ENCODE results near the gene PCNX1.
A peak's percentile ranks its signal among the peaks of the same experiment; 100 is the strongest.

The PCNX1 gene

DNA sequence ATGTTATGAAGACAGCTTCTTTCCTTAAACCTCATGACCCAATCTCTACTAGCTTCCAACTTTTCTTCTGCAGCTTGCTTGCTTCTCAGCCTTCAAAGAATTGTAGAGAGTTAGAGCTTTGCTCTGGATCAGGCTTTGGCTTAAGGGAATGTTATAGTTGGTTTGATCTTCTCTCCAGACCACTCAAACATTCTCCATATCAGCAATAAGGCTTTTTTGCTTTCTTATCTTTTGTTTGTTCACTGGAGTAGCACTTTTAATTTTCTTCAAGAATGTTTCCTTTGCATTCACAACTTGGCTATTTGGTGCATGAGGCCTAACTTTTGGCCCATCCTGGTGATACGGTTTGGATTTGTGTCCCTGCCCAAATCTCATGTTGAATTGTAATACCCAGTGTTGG lies 163.8 kb downstream of the PCNX1 start:
- DNase-seq (ENCODE audit: low read depth in 2 of 2), result no peak

DNA sequence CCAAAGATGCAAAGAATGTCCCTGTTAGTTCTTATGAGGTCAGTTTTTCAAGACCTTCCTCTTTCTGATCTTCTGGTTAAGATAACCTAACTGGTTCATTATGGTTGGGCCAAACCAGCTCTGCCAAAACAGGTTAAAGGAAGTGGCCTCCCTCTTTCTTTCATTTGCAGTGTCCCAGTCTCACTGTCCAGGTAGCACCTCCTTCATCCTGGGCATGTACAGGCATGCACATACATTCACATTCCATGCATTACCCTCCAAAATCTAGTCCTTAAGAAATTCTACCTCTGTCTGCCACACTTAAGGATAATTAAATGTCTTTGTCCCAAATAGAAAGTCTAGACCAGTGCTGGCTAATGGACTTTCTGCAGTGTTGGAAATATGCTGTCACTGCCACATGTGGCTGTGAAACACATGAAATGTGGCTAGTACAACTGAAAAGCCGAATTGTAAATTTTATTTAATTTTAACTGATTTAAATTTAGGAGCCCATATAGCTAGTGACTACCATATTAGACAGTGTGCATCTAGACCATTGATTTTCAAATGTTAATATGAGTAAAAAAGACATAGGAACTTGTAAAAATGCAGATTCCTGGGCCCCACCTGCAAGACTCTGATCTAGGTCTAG lies 169.3 kb downstream of the PCNX1 start:
- no peak for DNase-seq (ENCODE audit: low read depth in 2 of 2)

DNA sequence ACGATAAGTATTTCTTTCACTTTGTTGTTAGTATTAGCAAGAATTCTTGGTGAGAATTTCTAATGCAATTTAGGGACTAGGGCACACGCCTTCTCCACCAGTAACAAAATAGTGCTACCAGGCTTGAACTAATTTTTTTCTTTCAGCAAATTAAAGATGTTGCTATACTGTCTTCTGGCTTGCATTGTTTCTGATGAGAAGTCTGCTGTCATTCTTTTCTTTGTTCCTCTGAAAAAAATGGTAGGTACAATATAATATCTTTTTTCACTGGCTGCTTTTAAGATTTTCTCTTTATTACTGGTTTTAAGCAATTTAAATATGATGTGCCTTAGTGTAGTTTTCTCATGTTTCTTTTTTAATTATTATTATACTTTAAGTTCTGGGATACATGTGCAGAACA lies 171.2 kb downstream of the PCNX1 start:
- no peak for DNase-seq (ENCODE audit: low read depth in 2 of 2)

DNA sequence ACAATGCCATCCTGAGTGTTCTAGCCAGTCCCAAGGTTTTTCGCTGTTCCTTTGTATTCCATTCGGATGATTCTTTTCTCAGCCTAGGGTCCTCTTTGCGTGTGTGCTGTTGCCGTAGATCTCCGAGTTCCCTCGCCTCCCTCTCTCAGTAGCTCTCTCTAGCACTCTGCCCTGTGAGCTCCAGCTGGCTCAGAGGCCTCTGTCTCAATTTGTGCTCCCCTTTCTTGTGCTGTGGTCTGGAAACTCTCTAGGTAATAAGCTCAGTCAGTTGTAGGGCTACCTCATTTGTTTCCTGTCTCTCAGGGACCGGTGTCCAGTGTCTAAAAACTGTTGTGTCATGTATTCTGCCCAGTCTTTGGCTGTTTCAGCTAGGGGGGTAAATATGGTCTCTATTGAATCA lies 179.3 kb downstream of the PCNX1 start:
- no peak for DNase-seq (ENCODE audit: low read depth in 2 of 2)

DNA sequence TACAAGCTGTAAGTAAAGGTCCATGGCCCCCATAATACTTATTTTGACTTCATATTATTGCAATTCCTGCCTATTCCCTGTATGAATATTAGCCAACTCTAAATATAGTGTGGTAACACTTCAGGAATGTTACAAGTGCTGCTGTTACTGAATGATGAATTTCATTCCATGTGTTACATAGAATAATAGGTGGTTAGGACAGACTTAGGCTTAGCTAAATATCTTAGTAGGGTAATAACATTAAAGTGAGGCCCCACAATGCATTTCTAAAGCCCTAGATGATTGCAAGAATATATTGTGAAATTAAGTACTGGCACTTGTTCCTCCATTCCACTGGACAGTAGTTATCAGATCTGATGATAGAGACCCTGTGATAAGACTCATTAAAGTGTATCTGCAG lies 182.7 kb downstream of the PCNX1 start:
- peak; percentile 42 to 51 for DNase-seq (ENCODE audit: low read depth in 2 of 2)

DNA sequence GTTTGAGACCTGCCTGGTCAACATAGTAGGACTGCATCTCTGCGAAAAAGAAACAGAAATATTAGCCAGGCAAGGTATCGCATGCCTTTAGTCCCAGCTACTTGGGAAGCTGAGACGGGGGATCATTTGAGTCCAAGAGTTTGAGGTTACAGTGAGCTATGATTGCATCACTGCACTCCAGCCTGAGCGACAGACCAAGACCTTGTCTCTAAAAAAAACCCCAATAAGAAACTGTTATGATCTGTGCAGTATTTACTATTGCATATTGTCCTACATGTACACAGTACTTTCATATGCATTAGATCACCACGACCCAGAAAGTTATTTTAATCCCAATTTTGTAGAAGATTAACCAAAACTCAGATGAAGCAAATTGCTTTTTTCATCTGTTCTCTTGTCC lies 187.5 kb downstream of the PCNX1 start:
- no peak for DNase-seq (ENCODE audit: low read depth in 2 of 2)

DNA sequence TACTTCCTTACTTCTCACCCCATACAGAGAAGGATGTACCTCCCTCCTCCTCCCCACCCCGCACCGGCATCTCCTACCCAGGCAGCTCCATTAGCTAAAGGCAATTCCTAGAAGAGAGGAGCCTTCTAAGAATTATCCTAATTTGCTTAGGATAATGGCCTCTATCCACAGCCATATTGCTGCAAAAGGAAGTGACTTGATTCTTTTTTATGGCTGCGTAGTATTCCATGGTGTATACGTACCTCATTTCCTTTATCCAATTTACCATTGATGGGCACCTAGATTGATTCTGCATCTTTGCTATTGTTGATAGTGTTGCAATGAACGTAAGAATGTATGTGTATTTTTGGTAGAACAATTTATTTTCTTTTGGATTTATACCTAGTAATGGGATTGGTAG lies 189.7 kb downstream of the PCNX1 start:
- DNase-seq (ENCODE audit: low read depth in 2 of 2), result no peak

DNA sequence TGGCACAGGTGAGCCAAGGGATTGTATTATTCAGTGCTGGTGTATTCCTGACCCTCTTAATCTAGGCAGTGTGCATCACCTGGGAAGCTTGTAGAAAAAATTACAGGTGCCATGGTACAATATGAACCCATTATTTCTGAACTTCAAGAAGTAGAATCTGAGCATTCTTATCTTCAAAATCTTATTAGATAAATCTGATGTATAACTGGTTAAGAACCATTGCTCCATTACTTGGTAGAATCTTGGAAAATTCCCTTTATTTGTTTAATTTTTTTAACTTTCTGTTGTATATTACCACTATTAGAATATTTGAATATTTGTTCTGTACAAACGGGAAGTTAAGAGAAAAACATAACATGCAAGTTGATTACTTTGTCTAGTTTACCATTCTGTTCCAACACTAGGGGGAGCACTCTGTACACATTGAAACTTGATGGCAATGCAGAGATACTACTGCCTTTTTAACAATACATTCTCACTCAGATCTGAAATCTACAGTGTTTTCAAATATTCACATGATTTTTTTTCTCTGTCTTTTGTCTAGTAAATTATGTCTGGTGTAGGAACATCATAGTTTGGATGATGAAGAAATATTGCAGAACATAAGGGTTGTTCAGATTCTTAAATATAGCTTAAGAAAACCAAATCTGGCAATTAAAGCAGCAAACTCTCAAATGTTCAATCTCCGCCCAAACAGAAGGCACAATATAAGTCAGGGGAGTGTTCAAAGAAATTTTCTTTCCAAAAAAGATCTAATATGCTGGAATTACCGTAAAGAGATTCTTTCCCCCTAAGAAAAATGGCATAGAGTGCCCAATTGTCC lies 196.6 kb downstream of the PCNX1 start:
- peak; percentile 26 to 30 for DNase-seq (ENCODE audit: low read depth in 2 of 2)

DNA sequence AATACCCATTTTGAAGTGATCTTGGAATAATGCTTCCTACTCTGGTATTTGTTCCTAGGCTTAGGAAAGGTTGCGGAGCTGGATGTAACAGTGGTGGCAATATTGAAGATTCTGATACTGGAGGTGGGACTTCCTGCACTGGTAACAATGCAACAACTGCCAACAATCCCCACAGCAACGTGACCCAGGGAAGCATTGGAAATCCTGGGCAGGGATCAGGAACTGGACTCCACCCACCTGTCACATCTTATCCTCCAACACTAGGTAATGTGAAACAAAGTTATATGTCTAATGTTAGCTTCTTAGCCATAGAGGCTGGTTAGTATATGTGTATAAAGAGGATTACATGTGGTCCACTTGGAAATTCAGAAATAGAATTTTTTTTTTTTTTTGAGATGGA lies 197.9 kb downstream of the PCNX1 start:
- DNase-seq (ENCODE audit: low read depth in 2 of 2), result no peak

DNA sequence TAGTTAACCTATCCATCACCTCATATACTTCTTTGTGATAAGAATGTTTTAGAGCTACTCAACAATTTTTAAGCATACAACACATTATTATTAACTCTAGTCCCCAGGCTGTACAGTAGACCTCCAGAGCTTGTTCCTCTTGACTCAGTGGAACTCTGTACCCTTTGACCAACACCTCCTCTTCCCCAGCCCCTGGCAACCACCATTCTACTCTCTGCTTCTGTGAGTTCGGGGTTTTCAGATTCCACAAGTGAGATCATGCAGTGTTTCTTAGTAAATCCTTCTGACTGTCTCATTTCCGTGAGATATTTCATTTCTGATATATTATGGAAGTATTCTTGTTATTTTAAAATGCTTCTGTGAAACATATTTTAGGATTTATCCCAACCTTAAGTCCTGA lies 200.7 kb downstream of the PCNX1 start:
- no peak for DNase-seq (ENCODE audit: low read depth in 2 of 2)

DNA sequence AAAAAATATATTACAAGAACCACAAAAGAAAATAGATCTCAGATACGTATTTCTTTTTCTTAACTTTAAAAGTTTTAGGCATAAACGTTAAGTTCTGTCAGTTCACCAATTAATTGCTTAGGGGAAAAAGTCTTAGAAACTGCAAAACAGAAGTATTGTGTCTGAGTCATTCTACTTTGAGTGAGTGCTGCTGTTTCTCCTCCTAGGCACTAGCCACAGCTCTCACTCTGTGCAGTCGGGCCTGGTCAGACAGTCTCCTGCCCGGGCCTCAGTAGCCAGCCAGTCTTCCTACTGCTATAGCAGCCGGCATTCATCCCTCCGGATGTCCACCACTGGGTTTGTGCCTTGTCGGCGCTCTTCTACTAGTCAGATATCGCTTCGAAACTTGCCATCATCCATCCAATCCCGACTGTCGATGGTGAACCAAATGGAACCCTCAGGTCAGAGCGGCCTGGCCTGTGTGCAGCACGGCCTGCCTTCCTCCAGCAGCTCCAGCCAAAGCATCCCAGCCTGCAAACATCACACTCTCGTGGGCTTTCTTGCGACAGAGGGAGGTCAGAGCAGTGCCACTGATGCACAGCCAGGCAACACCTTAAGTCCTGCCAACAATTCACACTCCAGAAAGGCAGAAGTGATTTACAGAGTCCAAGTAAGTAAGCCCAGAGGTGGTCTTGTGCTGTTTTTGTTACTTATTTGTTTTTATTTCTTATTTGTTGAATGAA lies 201.3 kb downstream of the PCNX1 start:
- no peak for DNase-seq (ENCODE audit: low read depth in 2 of 2)

DNA sequence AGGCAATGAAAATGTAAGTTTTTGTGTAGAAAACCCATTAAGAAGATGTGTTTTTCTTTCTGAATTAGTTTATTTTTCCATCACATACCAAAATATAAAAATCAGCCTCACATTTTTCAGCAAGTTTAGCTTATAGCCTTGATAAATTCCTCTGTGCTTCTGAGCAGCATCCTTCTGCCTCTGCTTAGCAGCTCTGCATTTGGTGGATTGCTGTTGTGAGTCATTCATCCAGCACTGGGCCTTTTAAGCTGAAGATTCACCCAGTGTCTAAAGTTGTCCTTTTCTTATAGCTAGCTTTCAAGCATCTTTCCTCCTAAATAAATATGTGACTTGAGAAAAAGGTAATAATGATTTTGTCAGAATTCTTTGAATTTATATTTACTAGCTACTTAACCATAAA lies 206.1 kb downstream of the PCNX1 start:
- DNase-seq (ENCODE audit: low read depth in 2 of 2), result peak in 1 of 2 experiments; percentile 40

DNA sequence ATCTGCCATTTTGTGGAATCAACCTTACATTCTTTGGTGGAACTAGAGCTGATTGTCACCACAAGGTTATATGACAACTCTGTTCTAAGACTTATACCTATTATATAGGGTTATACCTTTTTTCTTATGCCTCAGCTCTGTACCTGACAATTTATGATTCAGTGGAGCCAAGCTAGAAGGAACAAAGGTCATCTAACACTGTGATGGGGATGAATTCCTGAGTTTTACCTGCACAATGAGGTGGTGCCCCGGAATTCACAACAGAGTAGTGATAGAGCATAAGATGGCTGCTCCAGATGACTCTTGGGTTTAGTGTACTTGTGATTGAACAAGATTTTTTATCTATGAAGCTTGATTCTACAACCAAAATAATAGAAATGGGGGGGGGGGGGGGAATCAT lies 207.3 kb downstream of the PCNX1 start:
- no peak for DNase-seq (ENCODE audit: low read depth in 2 of 2)

DNA sequence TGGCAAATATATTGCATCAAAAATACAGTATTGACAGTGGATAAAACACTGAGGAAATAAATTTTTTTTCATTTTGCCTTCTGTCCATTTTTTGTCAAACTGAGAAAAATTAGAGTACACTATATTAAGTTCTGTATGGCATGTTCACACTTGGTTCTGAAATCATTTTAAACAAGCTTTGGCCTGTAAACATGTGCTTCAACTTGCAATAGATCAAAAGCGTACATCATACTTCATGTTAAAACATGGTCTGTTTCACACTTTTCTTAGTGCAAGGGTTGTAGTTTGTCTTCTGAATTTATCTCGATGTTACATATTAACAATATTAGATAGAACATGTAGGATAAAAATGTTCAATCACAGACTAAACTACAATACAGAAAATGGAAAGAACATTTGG lies 208.0 kb downstream of the PCNX1 start:
- DNase-seq (ENCODE audit: low read depth in 2 of 2), result no peak

DNA sequence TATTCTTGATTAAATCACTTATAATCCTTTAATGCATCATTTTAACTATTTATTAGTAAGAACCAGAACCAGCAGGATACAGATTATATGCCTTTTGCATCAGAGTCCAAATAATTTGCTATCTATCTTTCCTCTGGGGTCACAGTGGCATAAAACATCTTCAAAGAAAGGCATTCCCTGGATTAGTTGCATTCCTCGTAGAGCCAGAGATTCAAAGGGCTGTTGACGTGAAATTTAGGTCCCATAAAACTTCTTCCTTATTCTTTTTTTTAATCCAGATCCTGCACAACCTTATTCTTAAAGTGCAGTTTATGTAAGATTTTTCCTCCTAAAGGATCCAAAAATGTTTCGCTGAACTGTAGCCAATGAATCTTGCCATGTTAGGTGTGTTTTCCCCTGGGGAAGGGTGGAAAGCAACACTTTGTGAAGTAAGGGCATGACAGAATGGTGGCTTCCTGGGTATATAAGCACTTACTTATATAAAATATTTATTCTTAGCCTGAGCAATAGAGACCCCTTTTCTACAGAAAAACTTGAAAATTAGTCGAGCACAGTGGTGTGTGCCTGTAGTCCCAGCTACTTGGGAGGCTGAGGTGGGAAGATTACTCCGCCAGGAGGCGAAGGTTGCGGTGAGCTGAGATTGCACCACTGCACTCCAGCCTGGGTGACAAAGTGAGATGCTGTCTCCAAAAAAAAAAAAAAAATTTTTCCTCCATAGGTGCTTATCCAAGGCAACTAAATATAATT lies 208.7 kb downstream of the PCNX1 start:
- no peak for DNase-seq (ENCODE audit: low read depth in 2 of 2)

DNA sequence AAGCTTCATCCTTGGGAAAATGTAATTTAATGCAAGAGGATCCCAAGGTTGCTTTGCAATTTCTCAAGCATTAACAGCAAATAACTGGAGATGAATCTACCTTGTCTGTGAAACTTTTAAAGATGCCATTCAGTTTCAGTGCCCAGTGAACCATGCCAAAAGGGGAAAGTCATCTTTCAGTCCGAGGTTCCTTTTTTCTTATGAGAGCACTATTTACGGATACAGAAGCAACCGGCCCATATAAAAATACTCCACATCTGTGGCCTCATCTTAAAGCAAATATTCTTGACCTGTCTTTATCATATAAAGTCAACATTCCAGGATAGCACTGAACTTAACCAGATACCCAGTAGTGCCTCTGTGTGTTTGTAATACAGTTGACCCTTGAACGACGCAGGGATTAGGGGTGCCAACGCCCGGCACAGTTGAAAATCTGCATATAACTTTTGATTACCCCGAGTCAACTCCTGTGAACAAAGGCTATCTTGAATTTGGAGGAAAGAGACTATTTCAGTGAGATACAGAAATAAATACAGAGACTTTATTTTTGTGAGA lies 209.4 kb downstream of the PCNX1 start:
- DNase-seq (ENCODE audit: low read depth in 2 of 2), result no peak

DNA sequence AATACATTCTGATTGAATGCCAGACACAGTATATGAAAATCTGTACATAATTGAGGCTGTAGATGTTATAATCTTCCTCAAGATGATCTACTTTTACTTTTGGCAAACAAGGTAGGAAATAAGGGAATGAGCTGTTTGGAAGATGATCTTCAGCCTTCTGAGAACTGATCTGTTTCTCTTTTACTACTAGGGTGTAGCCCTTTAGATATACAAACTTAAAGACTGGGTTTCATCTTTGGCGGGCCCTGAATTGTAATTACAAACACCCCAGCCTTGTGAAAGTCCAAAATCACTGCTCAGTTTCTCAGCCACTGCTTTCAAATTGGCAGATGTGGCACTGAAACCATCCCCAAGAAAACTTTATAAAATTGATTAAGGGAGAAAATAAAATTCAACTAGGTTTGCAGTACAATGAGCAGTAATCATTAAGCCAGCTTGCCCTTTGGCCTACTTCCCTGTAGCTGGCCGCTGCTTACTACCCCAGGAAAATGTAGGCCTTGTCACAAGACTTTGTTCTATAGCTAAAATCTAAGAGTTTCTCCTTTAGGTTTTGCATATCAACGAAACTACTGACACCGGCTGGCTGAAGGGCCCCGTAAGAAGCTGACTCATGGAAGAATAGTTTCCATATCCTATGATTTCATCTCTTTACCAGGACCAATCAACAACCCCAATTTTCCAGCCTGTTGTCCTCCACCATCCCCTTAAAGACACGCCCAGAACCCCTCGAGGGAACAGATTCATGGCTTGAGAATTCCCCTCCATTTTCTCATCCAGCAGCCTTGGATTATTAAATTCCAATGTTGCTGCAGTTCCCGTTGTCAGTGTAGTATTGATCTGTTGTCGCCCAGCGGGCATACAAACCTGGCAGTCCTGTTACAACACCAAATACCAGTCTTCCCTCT lies 210.8 kb downstream of the PCNX1 start:
- peak; percentile 75 for DNase-seq (ENCODE audit: low read depth in 2 of 2)

DNA sequence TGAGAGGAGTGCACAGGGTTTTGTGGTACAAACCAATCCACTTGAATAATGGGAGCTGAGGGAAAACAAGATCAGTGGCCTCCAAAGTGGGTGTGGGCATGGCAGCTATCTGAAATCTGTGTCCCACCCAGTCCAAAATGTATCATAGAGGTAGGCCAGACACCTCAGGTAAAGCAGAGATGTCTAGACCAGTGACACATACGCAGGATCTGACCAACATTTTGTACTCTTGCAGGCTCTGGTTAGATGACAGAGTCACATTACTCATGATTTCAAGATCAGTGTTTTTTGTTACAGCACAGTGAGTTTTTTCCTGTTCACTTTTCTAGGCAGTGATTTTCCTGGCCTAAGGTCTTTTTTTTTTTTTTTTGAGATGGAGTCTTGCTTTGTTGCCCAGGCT lies 211.8 kb downstream of the PCNX1 start:
- DNase-seq (ENCODE audit: low read depth in 2 of 2), result no peak

DNA sequence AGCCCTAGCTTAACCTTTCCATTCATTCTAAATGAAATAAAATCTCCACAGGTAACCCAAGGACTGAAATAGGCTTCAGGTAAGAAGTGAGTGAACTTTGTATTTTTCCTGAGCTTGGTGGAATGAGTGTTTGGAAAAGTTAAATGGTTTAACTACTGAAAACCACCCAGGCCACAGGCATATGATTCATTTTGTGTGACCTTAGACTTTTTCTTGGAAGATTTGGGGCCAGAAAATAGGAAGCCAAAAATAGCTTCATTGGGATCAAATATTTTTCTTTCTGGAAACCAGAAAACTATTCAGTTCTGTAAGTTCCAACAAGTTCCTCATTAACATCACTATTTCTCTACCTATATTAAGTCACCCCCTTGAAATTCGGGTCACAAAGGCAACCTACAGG lies 212.6 kb downstream of the PCNX1 start:
- no peak for DNase-seq (ENCODE audit: low read depth in 2 of 2)

DNA sequence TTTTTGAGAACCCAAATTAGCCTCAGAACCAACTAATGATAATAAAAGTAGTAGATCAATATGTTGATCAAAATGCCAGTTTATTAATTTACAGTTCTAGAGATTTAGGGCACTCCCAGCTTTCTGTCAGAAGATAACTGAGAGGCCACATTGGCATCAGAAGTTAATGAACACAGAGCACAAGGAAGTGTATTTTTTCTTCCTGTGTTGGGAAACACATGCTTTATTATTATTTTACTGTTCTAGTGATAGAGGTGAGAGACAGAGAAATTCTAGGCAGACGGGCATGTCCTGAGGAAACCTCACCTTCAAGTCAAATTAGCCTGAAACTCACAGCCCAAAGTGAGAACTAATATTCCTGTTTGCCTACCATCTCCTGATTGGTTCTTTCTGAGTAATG lies 213.7 kb downstream of the PCNX1 start:
- DNase-seq (ENCODE audit: low read depth in 2 of 2), result no peak

DNA sequence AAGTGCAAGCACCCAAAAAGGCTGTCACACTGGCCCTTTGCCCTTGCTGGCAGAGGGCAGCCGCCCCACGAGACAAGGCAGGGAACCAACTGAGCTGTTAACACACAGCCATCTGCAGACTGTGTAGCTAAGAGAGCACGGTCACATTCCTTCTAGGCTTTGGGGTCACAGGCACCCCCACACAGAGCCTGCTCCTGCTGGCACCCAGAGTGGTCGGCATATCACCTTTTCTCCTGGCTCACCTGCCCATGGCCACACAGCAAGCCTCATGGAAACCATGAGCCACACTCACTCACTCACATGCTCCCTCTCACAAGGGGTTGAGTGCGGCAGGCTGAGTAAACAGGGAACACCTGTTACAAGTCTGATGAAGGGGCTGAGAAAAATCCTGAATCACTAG lies 214.5 kb downstream of the PCNX1 start:
- no peak for DNase-seq (ENCODE audit: low read depth in 2 of 2)
